ENCODE results near the gene NR2F1.

The NR2F1 gene

DNA sequence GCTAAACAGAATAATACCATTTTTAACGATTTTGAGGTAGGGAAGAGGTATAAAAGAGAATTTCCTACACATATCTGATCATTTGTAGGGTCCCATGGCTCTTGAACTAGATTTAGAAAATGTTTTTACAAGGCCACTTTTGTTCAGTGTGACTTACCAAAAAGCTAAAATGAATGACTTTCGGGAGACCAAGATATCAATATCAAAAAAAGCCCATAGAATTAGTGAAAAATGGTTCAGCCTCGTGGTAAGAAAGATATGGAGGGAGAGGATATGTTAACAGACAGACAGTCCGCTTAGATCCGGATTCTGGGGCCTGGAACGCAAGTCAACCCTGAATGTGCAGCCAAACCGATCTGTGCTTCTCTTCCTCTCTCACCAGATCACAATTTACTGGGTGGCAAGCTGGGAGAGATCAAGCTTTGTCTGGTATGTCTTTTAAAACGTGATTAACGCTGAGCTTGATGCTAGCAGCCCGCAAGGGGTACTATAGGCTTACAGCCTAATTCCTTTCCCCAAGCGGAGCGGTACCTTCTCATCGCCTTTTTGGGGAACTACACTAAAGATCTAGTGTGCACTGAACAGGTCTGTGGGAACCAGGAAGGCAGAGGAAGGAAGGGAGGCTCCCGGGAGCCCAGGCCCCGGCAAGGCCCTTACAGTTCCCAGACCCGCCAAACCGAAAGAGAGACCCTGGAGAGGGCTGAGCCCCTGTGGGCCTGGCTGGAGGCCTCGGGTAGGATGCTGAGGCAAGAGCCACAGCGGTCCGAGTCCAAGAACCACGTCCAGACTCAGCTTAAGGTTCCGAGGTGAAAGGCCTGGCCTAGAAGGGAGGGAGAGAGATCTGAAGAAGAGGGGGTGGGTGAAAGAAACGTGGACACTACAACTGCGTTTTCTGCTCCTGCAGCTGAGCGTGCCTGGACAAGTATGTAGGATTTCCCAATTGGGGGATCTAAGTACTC is 4.9 kb upstream of the NR2F1 start:
- no peak for DNase-seq

DNA sequence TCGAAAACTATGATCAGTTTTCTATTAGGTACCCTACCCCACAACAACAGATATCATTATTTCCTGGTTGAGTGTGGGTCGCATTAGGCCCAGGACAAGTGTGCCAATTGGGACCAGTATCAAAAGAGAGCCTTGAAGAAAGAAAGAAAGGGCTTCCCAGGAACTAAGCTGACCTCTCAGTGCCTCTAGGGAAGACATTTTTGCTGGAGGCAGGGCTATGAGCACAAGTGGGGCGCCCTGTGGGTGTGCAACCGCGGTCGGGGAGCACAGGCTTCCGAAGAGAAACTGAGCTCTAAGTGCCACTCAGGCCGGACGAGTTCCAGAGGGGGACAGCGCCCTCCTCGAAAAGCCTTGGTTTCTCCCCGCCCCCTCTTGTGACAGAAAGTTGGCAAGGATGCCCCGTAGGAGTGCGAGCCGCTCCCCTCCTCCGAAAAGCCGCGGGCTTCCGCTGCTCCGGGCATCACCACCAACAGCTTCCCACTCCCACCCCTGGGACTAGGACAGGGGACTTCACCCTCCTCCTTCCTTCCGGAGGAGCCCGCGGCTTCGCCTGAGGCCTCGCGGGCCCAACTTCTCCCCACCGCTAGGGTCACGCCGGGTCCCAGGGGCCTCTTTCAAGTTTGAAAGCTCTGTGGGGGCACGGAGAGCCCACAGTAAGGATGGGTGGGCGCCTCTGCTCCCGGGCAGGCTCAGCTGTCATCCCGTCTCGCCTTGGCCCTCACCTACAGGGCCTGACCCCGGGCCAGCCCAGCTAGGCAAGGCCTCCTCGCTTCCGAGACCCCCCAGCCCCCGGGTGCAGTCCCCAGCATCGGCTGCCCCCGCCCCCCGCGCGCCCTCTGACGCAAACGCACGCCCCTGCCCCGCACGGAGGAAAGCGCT is 4.0 kb upstream of the NR2F1 start:
- DNase-seq, result peak; percentile 47

- peak; percentile 63 for DNase-seq
Measured at GRCh38 chr5:93579692-93580062, 3.3 kb upstream of the NR2F1 start.

DNA sequence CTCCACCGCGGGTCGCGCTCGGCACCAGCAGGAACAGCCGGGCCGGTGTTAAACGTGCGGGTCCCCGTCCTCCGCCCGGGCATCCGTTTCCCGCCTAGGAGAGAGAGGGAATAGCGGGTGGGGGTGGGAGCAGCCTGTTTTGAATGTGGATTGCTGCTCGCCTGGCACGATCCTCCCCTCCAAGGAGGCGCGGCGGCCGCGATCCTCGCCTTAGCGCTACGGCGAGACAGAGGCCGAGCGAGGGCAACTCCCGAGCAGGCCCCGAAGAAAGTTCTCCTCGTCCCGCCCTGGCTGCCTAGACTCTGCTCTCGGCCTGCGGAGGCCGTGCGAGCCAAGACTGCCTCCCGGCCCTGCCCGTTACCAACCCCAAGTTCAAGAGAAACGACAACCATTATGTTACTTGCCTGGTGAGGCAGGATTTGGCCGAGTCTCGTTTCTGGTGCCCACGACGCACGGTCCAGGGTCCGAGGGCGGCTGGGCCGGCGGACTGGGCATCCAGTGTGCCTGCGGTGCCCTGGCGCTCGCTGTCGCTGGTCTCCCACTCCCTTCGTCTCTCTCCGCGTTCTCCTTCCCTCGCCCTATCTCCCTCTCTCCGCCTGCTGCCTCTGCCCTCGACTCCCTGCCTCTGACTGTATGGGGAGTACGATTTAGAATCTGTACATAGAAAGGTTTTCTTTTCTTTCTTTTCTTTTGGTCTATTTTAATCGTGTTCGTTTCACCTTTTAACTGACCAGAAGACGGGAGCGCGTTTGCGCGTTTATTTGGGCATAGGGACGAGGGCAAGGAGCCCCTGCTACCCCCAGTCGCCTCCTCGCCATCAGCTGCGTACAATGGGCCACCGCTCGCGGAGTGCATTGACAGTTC is 2.7 kb upstream of the NR2F1 start:
- peak; percentile 43 for DNase-seq

- DNase-seq, result peak; percentile 64
Measured at GRCh38 chr5:93580927-93581445, 2.0 kb upstream of the NR2F1 start, which contains the start of gene NR2F1-AS1. Gene NR2F1-AS1 (minus strand): TSS chr5:93581219.

GRCh38 chr5:93582167-93582462 is 907 bp upstream of the NR2F1 start:
- no peak for DNase-seq

DNA sequence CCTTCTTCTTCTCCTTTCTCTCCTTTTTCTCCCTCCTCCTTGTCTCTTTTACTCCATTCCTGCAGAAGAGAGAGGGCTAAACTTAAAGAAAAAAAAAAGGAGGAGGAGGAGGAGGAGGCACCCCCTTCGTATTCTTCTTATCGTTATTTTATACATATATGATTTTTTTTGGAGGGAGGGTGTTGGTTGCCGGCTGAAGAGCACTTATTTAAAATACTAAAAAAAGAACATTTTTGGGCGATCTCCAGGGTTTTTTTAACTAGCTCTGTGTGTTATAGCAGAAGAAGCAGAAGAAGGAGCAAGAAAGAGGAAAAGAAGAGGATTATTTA is 381 bp downstream of the NR2F1 start:
- peak; percentile 59 for DNase-seq

- DNase-seq, result peak; percentile 60
Measured at GRCh38 chr5:93583768-93584595, 960 bp downstream of the NR2F1 start.

- DNase-seq, result peak; percentile 60
Measured at GRCh38 chr5:93584596-93585040, 1.6 kb downstream of the NR2F1 start.

- DNase-seq, result peak; percentile 45
Measured at GRCh38 chr5:93585041-93585766, 2.2 kb downstream of the NR2F1 start.

- DNase-seq, result peak; percentile 73
Measured at GRCh38 chr5:93585767-93586385, 2.9 kb downstream of the NR2F1 start.

DNA sequence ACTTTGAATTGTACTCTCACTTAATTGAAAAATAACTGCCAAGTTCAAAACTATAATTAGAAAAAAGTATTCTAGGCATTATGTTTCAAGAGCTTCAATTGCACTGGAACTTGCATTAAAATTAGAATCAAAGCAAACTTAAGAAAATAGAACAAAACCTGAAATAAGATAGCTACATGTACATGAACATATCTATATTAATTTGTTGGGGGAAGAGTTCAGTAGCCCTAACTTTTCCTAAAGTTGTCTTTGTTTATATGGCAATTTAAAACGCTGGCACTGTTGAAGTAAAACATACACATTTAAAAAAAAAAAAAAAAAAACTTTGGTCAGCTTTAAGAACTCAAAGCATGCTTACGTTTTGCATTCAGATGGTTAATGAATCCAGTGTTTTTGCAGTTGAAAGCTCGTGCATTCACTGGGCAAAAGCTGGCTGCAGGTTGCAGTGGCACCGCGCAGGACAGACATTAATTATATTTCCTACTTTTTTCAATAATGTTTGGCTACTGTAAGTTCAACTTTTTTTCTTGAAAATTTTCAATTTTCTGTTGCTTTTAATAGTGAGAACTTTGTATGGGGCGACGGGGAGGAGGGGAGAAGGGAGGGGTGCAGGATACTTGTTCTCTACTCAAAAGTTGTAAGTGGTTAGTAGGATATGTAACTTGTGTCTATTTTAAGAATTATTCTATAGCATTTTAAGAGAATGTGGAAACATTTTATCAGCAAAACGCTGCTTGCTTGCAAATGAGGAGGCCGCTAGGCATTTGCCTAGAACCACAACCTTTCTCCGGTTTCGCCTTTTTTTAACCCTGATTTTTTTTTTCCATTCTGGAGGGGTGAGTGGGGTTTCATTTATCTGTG is 3.9 kb downstream of the NR2F1 start:
- DNase-seq, result no peak

DNA sequence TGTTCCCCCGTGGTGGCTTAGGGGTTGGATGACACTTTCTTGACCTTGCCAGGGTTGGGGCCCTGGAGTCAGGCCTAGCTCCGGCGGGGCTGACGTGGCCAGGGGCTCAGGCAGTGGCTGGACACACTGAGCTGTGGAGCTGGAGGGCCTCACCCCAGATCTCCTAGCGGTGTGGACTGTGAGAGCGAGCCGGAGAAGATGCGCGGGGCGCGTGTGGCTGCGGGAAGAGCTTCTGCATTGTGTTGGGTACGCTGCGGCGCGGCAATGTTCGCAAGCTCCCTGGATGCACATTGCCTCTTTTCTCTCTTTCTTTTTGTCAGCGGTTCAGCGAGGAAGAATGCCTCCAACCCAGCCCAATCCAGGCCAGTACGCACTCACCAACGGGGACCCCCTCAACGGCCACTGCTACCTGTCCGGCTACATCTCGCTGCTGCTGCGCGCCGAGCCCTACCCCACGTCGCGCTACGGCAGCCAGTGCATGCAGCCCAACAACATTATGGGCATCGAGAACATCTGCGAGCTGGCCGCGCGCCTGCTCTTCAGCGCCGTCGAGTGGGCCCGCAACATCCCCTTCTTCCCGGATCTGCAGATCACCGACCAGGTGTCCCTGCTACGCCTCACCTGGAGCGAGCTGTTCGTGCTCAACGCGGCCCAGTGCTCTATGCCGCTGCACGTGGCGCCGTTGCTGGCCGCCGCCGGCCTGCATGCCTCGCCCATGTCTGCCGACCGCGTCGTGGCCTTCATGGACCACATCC is 4.8 kb downstream of the NR2F1 start:
- DNase-seq, result peak; percentile 49

DNA sequence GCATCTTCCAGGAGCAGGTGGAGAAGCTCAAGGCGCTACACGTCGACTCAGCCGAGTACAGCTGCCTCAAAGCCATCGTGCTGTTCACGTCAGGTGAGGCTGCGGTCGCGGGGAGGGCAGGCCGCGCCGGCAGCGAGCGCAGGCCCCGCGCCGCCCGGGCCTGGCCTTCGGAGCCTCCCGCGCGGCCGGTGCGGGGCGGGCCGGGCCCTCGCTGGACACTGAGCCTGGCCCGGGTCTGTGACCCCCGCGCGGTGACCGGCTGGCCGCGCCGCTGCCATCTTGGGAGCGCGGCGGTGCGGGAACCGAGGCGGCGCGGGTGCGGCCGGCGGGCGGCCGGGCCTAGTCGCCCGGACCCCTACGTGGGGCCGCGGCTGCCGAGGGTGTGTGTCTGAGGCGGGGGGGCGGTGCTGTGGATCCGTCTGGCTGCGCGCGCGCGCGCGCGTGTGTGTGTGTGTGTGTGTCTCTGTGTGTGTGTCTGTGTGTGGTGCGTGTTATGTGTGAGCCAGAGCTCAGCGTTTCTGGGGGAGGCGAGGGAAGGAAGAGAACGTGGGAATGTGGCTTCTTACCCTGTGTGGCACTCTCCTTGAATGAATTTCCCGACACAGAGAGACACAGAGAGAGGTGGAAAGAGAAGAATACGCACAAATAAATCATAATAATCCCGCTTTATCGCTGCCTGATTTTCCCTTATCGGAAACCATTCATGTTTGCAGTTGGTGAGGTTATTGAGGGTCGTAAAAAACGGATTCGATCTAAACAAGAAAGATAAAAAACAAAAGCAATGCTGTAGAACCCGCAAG is 5.5 kb downstream of the NR2F1 start:
- peak; percentile 46 for DNase-seq

DNA sequence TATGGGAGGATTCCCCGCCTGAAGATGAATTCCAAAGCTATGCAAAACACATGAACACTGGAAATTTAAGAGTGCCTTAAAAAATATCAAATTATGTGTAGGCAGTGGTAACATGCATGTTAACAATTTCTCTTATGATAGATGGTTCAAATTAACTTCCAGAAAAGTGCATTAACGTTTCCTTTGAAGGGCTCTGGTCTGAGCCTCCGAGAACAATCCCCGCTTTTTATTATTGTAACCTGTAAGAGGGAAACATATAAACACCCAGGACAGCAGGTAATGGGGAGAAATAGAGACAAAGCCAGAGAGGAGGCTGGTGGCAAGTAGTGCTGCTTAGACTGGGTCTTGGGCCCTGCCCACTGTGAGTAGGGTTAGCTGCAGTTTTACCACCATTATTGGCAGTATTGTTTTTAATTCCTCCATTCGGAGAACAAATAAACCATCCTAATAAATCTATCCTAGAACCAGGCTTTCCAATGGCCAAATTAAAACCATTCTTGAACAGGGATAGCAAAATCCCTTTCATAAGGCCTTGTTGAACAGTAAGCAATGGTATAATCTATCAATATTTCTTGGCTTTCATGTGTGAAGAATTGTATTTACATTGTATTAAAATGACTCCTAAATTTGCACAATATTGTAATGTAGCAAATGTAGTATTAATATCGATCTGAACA is 6.3 kb downstream of the NR2F1 start:
- no peak for DNase-seq

DNA sequence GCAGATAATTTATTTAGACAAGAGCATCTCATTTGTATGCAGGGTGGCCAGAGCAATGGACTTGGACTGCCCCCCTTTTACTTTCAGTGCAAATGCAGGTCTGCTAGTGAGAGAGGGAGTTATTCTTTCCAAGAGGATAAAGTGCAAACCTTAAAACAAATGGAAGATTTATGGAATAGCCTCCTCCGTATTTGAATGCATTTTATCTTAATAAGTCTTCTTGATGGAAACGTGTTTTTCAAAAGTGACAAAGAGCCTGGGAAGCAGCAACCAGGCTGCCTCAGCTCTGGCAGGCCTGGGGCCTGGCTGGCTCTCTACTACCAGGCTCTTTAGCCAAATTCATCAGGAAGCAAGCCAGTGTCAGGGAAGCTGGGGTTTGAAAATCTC is 6.8 kb downstream of the NR2F1 start:
- DNase-seq, result peak; percentile 24

DNA sequence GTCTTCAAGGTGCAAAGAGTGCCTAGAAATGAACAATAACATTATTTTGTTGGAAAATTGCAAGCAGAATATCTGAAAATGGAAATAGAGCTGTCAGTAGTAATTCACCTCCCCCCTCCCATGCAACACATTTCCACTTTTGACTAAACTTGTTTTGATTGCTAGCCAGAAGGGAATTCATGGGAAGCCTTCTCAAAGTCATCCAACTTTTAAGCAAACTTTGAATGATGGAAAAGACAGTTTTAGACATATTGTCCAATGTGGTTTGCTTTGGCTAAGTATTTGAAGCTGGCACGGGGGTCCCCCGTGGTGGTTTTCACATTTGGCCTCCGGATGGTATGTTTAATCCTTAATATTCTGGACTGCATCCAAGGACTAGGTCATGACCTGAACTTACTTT is 7.5 kb downstream of the NR2F1 start:
- no peak for DNase-seq

Data from NCI-H146 (cell line).